ENCODE results near the gene VMP1. TPM values are rescaled to one million over a fixed set of nuclear protein-coding genes. Genes with fewer than 3 reads are reported as not detected.
A peak's percentile ranks its signal among the peaks of the same experiment; 100 is the strongest.

The VMP1 gene
- total and polyA plus RNA-seq, 2 of the 13 experiments (the other 11 are each of a cell fraction or from before 2014, with no cell fraction given) = 186 to 271 TPM

GRCh38 chr17:59846394-59847165, 139.1 kb downstream of the VMP1 start (continued):
- TF ChIP-seq ZNF136 (CRISPR knock-in tag; IDR thresholded peaks at IDR 0.05; ENCODE audit: low read depth) (peak; percentile 78; the same call in 1 of the 2 replicates), PAF1 (CRISPR knock-in tag; IDR thresholded peaks at IDR 0.05) (peak; percentile 45; the same call in 1 of the 2 replicates), ZMAT3 (CRISPR knock-in tag; conservative IDR thresholded peaks at IDR 0.05) (no peak), NR2F6 (IDR thresholded peaks at IDR 0.05) (peak; percentile 82), NR2F6 (CRISPR knock-in tag; IDR thresholded peaks at IDR 0.05) (peak; percentile 62; the same call in 1 of the 2 replicates), AHR (CRISPR knock-in tag; IDR thresholded peaks at IDR 0.05) (0 out of 2 replicates have a peak, but pooled peaks have one; percentile 11), ZNF232 (CRISPR knock-in tag; IDR thresholded peaks at IDR 0.05; ENCODE audit: borderline replicate concordance) (peak; percentile 88; the same call in 1 of the 2 replicates), SRSF1 (optimal IDR thresholded peaks at IDR 0.05; ENCODE audit: low read depth, low read length) (no peak), ZNF343 (CRISPR knock-in tag; IDR thresholded peaks at IDR 0.05) (no peak; the same call in 1 of the 2 replicates), STAG1 (CRISPR knock-in tag; IDR thresholded peaks at IDR 0.05) (no peak), ZNF230 (CRISPR knock-in tag; IDR thresholded peaks at IDR 0.05) (0 out of 2 replicates have a peak, but pooled peaks have one; percentile 16), RBM39 (IDR thresholded peaks at IDR 0.05; ENCODE audit: low read depth, low read length, poor library complexity, severe bottlenecking) (no peak), ISL2 (CRISPR knock-in tag; IDR thresholded peaks at IDR 0.05) (peak; percentile 86), ZNF281 (CRISPR knock-in tag; IDR thresholded peaks at IDR 0.05; ENCODE audit: borderline replicate concordance) (no peak; the same call in 1 of the 2 replicates), SIX4 (CRISPR knock-in tag; IDR thresholded peaks at IDR 0.05) (no peak), ARID3A (IDR thresholded peaks at IDR 0.05; ENCODE audit: low read depth, low read length) (peak; percentile 42; the same call in 1 of the 2 replicates), ZNF331 (CRISPR knock-in tag; IDR thresholded peaks at IDR 0.05) (0 out of 2 replicates have a peak, but pooled peaks have one; percentile 24), ZNF597 (CRISPR knock-in tag; IDR thresholded peaks at IDR 0.05) (no peak), POGZ (CRISPR knock-in tag; IDR thresholded peaks at IDR 0.05) (no peak; the same call in none of the 2 replicates), ZNF552 (CRISPR knock-in tag; IDR thresholded peaks at IDR 0.05; ENCODE audit: borderline replicate concordance) (no peak), PAWR (CRISPR knock-in tag; IDR thresholded peaks at IDR 0.05; ENCODE audit: borderline replicate concordance) (no peak), MLXIP (CRISPR knock-in tag; IDR thresholded peaks at IDR 0.05; ENCODE audit: borderline replicate concordance) (peak; percentile 39; the same call in 1 of the 2 replicates)
